ENCODE measurements around the gene GATD1.
A peak's percentile ranks its signal among the peaks of the same experiment; 100 is the strongest.

Gene GATD1

GRCh38 chr11:746289-747157, 30.8 kb downstream of the GATD1 start (continued):
- TF ChIP-seq ZNF692 (tag by site-specific recombination; IDR thresholded peaks at IDR 0.05): no peak; the same call in 1 of the 2 replicates
- no peak for TF ChIP-seq SCRT1 (tag by site-specific recombination; IDR thresholded peaks at IDR 0.05; ENCODE audit: borderline replicate concordance)
- peak; percentile 64 for TF ChIP-seq ZNF398 (tag by site-specific recombination; IDR thresholded peaks at IDR 0.05)
- TF ChIP-seq ZBTB6 (tag by site-specific recombination; IDR thresholded peaks at IDR 0.05): no peak
- no peak for TF ChIP-seq ZSCAN30 (tag by site-specific recombination; IDR thresholded peaks at IDR 0.05)
- TF ChIP-seq ZEB2 (tag by site-specific recombination; IDR thresholded peaks at IDR 0.05): 0 out of 2 replicates have a peak, but pooled peaks have one; percentile 3
- TF ChIP-seq ZNF221 (tag by site-specific recombination; IDR thresholded peaks at IDR 0.05; ENCODE audit: borderline replicate concordance): no peak
- no peak for TF ChIP-seq PRDM10 (tag by site-specific recombination; IDR thresholded peaks at IDR 0.05)
- TF ChIP-seq, protein P1, sequence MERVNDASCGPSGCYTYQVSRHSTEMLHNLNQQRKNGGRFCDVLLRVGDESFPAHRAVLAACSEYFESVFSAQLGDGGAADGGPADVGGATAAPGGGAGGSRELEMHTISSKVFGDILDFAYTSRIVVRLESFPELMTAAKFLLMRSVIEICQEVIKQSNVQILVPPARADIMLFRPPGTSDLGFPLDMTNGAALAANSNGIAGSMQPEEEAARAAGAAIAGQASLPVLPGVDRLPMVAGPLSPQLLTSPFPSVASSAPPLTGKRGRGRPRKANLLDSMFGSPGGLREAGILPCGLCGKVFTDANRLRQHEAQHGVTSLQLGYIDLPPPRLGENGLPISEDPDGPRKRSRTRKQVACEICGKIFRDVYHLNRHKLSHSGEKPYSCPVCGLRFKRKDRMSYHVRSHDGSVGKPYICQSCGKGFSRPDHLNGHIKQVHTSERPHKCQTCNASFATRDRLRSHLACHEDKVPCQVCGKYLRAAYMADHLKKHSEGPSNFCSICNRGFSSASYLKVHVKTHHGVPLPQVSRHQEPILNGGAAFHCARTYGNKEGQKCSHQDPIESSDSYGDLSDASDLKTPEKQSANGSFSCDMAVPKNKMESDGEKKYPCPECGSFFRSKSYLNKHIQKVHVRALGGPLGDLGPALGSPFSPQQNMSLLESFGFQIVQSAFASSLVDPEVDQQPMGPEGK (tag by site-specific recombination; IDR thresholded peaks at IDR 0.05): peak; percentile 80
- TF ChIP-seq, protein P2, sequence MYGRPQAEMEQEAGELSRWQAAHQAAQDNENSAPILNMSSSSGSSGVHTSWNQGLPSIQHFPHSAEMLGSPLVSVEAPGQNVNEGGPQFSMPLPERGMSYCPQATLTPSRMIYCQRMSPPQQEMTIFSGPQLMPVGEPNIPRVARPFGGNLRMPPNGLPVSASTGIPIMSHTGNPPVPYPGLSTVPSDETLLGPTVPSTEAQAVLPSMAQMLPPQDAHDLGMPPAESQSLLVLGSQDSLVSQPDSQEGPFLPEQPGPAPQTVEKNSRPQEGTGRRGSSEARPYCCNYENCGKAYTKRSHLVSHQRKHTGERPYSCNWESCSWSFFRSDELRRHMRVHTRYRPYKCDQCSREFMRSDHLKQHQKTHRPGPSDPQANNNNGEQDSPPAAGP (tag by site-specific recombination; IDR thresholded peaks at IDR 0.05): no peak
- TF ChIP-seq ZNF596 (tag by site-specific recombination; IDR thresholded peaks at IDR 0.05): no peak
- peak; percentile 79 for TF ChIP-seq ZNF335 (tag by site-specific recombination; conservative IDR thresholded peaks at IDR 0.05)
- TF ChIP-seq ZFHX2 (tag by site-specific recombination; conservative IDR thresholded peaks at IDR 0.05): peak; percentile 51
- TF ChIP-seq MEIS1 (CRISPR knock-in tag; IDR thresholded peaks at IDR 0.05; ENCODE audit: borderline replicate concordance): no peak
- TF ChIP-seq ZNF426 (tag by site-specific recombination; IDR thresholded peaks at IDR 0.05): no peak
- no peak for TF ChIP-seq ZNF707 (tag by site-specific recombination; IDR thresholded peaks at IDR 0.05)
- TF ChIP-seq ZNF600 (tag by site-specific recombination; IDR thresholded peaks at IDR 0.05): no peak; the same call in 1 of the 2 replicates
- peak; percentile 96 for TF ChIP-seq ZIC2 (tag by site-specific recombination; IDR thresholded peaks at IDR 0.05)
- TF ChIP-seq, protein P3, sequence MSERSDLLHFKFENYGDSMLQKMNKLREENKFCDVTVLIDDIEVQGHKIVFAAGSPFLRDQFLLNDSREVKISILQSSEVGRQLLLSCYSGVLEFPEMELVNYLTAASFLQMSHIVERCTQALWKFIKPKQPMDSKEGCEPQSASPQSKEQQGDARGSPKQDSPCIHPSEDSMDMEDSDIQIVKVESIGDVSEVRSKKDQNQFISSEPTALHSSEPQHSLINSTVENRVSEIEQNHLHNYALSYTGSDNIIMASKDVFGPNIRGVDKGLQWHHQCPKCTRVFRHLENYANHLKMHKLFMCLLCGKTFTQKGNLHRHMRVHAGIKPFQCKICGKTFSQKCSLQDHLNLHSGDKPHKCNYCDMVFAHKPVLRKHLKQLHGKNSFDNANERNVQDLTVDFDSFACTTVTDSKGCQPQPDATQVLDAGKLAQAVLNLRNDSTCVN (tag by site-specific recombination; optimal IDR thresholded peaks at IDR 0.05): no peak
- TF ChIP-seq ZNF211 (tag by site-specific recombination; IDR thresholded peaks at IDR 0.05; ENCODE audit: low read depth): no peak
- TF ChIP-seq KLF7 (tag by site-specific recombination; IDR thresholded peaks at IDR 0.05; ENCODE audit: borderline replicate concordance): no peak

All from HEK293 (cell line).